CD4-positive, alpha-beta T cell treated with Interleukin-4 for 4 hours (primary cell): ENCODE results near the gene TMEM121.
A peak's percentile ranks its signal among the peaks of the same experiment; 100 is the strongest.

Experiments
- DNase-seq: peaks from one replicate; pipeline ENCODE4 v3.0.0-alpha.2; 2020

Gene TMEM121

GRCh38 chr14:105525861-105526775 is at the start of gene TMEM121:
TSS of gene TMEM121 (plus strand) at chr14:105526583. CDS start at chr14:105528835, 2,252 bp downstream.
- no peak for DNase-seq

GRCh38 chr14:105476831-105477659 is 49.3 kb upstream of the TMEM121 start:
- no peak for DNase-seq

GRCh38 chr14:105477660-105478397 is 48.6 kb upstream of the TMEM121 start:
- DNase-seq = peak; percentile 78

- peak; percentile 37 for DNase-seq
Observed at GRCh38 chr14:105478398-105479251, 47.8 kb upstream of the TMEM121 start.

- no peak for DNase-seq
Observed at GRCh38 chr14:105479431-105480158, 46.8 kb upstream of the TMEM121 start.

GRCh38 chr14:105480199-105480746 is 46.1 kb upstream of the TMEM121 start:
- DNase-seq = no peak

- peak; percentile 91 for DNase-seq
Observed at GRCh38 chr14:105480807-105481801, 45.3 kb upstream of the TMEM121 start.

GRCh38 chr14:105481886-105482457 is 44.4 kb upstream of the TMEM121 start:
- DNase-seq = peak; percentile 99

- DNase-seq = no peak
Observed at GRCh38 chr14:105482486-105483110, 43.8 kb upstream of the TMEM121 start.

DNA sequence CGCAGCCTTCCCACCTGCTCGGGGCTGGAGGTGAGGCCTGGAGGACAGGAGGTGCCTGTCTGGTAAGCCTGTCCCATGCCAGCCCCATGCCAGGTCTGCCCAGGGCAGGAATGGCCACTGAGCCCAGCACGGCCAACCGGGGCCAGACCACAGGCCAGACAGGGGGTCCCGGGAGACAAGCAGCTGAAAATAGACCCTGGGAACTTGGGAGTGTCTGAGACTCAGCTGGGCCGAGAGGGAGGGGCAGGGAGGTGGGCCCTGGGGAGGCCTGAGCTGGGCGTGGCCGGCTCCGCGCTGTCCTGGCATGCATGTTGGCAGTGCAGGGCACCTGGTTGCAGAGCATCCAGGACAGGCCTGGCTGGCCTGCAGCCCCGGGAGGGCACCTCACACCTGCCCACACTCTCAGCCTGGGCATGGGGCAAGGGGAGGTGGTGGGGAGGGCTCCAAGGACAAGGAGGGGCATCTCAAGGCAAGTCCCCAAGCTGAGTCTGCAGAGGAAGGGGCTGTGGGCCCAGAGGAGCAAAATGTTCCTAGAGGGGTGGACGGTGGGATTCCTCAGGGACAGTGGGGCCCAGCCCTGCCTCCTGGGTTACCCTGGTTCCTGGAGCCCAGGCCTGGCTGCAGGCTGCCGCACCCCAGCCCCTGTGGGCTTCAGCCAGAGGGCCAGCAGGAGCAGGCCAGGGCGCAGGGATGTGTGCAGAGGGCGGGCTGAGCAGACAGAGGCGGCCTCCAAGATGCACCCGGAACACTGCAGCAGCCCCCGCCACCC is 42.9 kb upstream of the TMEM121 start:
- no peak for DNase-seq

- DNase-seq = peak; percentile 93
Observed at GRCh38 chr14:105484069-105484996, 42.0 kb upstream of the TMEM121 start.

DNA sequence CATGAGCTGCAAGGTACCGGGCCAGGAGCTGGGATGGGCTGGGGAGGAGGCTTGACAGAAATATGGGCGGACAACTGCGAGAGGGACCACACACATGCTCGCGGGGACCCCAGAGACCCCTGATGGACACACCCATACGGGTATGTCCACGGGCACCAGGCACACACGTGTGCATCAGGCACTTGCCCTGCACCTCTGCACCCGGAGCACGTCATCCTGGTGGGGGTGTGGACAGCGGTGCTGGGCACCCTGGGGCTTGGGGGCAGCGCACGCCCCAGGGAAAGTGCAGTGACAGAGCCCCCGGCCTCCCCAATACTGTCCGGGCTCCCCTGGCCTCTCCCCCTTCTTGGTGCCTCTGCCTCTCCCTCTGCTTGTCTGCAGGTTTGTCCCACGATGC is 41.4 kb upstream of the TMEM121 start:
- no peak for DNase-seq

GRCh38 chr14:105485739-105486162 is 40.6 kb upstream of the TMEM121 start:
- peak; percentile 80 for DNase-seq

DNA sequence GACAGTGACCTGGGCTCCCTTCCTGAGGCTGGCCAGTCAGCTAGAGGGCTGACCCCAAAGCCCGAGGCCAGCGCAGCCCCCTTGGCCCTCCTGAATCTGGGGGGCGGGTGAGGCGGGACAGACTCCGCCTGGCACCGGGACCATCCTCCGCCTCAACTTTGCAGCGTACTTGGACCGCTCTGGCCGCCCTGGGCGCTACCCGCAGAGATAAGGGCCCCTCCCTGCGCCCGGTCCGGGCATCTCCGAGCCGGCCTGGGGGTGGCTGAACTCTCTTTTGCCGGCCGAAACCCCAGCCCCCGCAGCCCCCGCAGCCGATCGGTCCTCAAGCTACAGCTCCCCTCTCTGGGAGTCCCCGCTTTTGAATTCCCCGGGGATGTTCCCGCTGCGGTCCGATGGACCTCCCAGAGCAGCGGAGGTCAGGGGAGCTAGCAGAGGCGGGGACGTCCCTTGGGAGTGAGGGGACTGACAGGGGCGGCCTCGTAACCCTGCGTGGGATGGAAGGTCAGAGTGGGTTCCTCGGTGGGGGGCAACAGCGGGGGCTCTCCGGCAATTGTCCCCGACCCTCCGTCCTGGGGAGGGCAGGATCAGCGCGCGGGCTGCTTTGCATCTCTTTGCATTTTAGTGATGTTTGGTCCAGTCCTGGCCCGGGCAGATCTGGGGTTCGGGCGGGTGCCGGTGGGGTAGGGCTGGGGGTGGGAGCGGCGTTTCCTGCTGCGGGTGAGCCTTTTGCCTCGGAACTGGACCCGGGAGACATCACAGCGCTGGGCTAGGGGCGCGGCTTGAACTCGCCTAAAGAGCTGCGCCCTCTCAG is 40.0 kb upstream of the TMEM121 start, which contains the start of gene CRIP1:
TSS of gene CRIP1 (plus strand) at position 724 of the 811 bp plus-strand sequence. CDS start 374 bp downstream, outside the sequence.
- DNase-seq = peak; percentile 14

- peak; percentile 89 for DNase-seq
Observed at GRCh38 chr14:105486974-105487448, 39.4 kb upstream of the TMEM121 start.
